ENCODE data around the gene GALR1.

- TF ChIP-seq CTCF (IDR thresholded peaks at IDR 0.05): no peak
- no peak for TF ChIP-seq EP300 (IDR thresholded peaks at IDR 0.05)
- no peak for TF ChIP-seq POLR2A (IDR thresholded peaks at IDR 0.05; ENCODE audit: low read depth)
- TF ChIP-seq POLR2AphosphoS5 (IDR thresholded peaks at IDR 0.05): no peak
These were observed 46.6 kb upstream of the GALR1 start for GRCh38 chr18:77203071-77203470.
